H1 (cell line): ENCODE data around the gene SCAPER.

Experiments used
- ASH2L ChIP-seq: fragments of 200-600, 300-600 bp; sonication (generic); IDR thresholded peaks from one replicate; pipeline ENCODE4 v1.7.1; 2017; ENCODE audit warnings: low read length
- CHD1 ChIP-seq: IDR thresholded peaks from 2 replicates; pipeline ENCODE4 v1.6.1; 2012; ENCODE audit warnings: low read depth, low read length, improper control_type of control experiment
- CTCF ChIP-seq, 3 experiments: IDR thresholded peaks; 1 replicate in 2 of 3; 2 replicates in 1 of 3; pipeline versions ENCODE4 v1.5.1 to v1.6.1; 2011; ENCODE audit warnings: low read length in 3 of 3, mild to moderate bottlenecking in 3 of 3, inconsistent platforms in 2 of 3, low read depth in 1 of 3, moderate library complexity in 1 of 3; ENCODE audit not compliant: insufficient read depth in 1 of 3; ENCODE audit errors: control extremely low read depth in 1 of 3
- EP300 ChIP-seq, 2 experiments: IDR thresholded peaks; 1 replicate in 1 of 2; 2 replicates in 1 of 2; pipeline ENCODE4 v1.6.1; 2011 to 2012; ENCODE audit warnings: low read depth in 2 of 2, low read length in 2 of 2, mild to moderate bottlenecking in 2 of 2, borderline replicate concordance in 1 of 2, inconsistent platforms in 1 of 2, moderate library complexity in 1 of 2
- EZH2 ChIP-seq: fragments of 200-600 bp; sonication (generic); IDR thresholded peaks from 2 replicates; pipeline ENCODE4 v1.7.1; 2012; ENCODE audit warnings: low read depth, mild to moderate bottlenecking, moderate library complexity, low read length, inconsistent platforms; ENCODE audit not compliant: severe bottlenecking
- FOSL1 ChIP-seq: IDR thresholded peaks from 2 replicates; pipeline ENCODE4 v1.6.1; 2011; ENCODE audit warnings: mild to moderate bottlenecking, low read depth, low read length, moderate library complexity; ENCODE audit not compliant: insufficient read depth
- GABPA ChIP-seq: IDR thresholded peaks from 2 replicates; pipeline ENCODE4 v1.6.1; 2011; ENCODE audit warnings: mild to moderate bottlenecking, low read length, moderate library complexity, borderline replicate concordance; ENCODE audit not compliant: insufficient read depth
- POLR2A ChIP-seq, 2 experiments: IDR thresholded peaks; 1 replicate in 1 of 2; 2 replicates in 1 of 2; pipeline ENCODE4 v1.6.1; 2011; ENCODE audit warnings: low read depth in 2 of 2, low read length in 2 of 2, mild to moderate bottlenecking in 2 of 2; ENCODE audit errors: control extremely low read depth in 1 of 2
- POU5F1 ChIP-seq: IDR thresholded peaks from 2 replicates; pipeline ENCODE4 v1.6.1; 2011; ENCODE audit warnings: low read depth, mild to moderate bottlenecking, low read length, moderate library complexity
- RAD21 ChIP-seq, 2 experiments: IDR thresholded peaks in 1 of 2; conservative IDR thresholded peaks in 1 of 2; 2 replicates each; pipeline ENCODE4 v1.6.1; 2011; ENCODE audit warnings: low read depth in 2 of 2, low read length in 2 of 2, improper control_type of control experiment in 1 of 2, inconsistent platforms in 1 of 2, mild to moderate bottlenecking in 1 of 2, moderate library complexity in 1 of 2
- SP2 ChIP-seq: IDR thresholded peaks from 2 replicates; pipeline ENCODE4 v1.6.1; 2012; ENCODE audit warnings: mild to moderate bottlenecking, low read length, inconsistent platforms
- SRF ChIP-seq: IDR thresholded peaks from 2 replicates; pipeline ENCODE4 v1.6.1; 2011; ENCODE audit warnings: mild to moderate bottlenecking, low read depth, low read length, moderate library complexity
- SUZ12 ChIP-seq: fragments of 200-600 bp; sonication (generic); IDR thresholded peaks from 2 replicates; pipeline ENCODE4 v1.6.1; 2012; ENCODE audit warnings: mild to moderate bottlenecking, inconsistent platforms, low read length, moderate library complexity, mixed read lengths
- USF2 ChIP-seq: IDR thresholded peaks from 2 replicates; pipeline ENCODE4 v1.6.1; 2011; ENCODE audit warnings: low read length, improper control_type of control experiment

GRCh38 chr15:76391309-76391708, 513.8 kb downstream of the SCAPER start:
- no peak for TF ChIP-seq CHD1
- no peak for TF ChIP-seq EP300 (IDR thresholded peaks at IDR 0.05; ENCODE audit: borderline replicate concordance in 1 of 2, low read depth in 2 of 2, low read length in 2 of 2)
- no peak for TF ChIP-seq GABPA
- no peak for TF ChIP-seq POLR2A (IDR thresholded peaks at IDR 0.05; ENCODE audit: control extremely low read depth in 1 of 2, low read depth in 2 of 2, low read length in 2 of 2)
- TF ChIP-seq CTCF (IDR thresholded peaks at IDR 0.05; ENCODE audit: control extremely low read depth in 1 of 3, insufficient read depth in 1 of 3, low read depth in 1 of 3, low read length in 3 of 3), result no peak
- no peak for TF ChIP-seq EZH2
- TF ChIP-seq USF2, result no peak
- TF ChIP-seq SP2, result no peak
- TF ChIP-seq FOSL1, result no peak
- TF ChIP-seq SRF, result no peak
- TF ChIP-seq SUZ12, result no peak
- TF ChIP-seq POU5F1, result no peak
- no peak for TF ChIP-seq RAD21 (IDR thresholded peaks at IDR 0.05 in 1 of 2, conservative IDR thresholded peaks at IDR 0.05 in 1 of 2; ENCODE audit: low read depth in 2 of 2, low read length in 2 of 2)
- no peak for TF ChIP-seq ASH2L
